Measurements from ENCODE around the gene SERPIND1. TPM values are rescaled to one million over a fixed set of nuclear protein-coding genes. Genes with fewer than 3 reads are reported as not detected.

Gene SERPIND1
- total RNA-seq (under 1 TPM in 4 of 9 donors, not detected in 5; 0.09 to 0.44 (median 0.18) TPM), polyA plus RNA-seq (under 1 TPM; 0.04 to 0.15 TPM)
- long read RNA-seq, donor 1: 0 reads
- long read RNA-seq, donor 2: 0 reads
- long read RNA-seq, donor 3: 0 reads

- WGBS, 4 donors: 80 to 97% (median 95%) methylated on average over 4 of the region's 4 CpGs
- intact Hi-C loops (cut with DNase I): no loop called here
- no peak for ATAC-seq
- Histone ChIP-seq H3K36me3 (peaks cover 0 to 34% (median 5%) of the 10 kb centered on the region in 9 donors), H3K4me3 (no peak within 1 kb of the TSS), H3K4me1 (peaks cover 0 to 24% (median 0%) of the 10 kb centered on the region in 12 donors), H3K9me3 (no peaks in the 10 kb centered on the region), H3K27me3 (no peaks in the 10 kb centered on the region), H3K27ac (no peak within 1 kb of the TSS)
- TF ChIP-seq POLR2A (IDR thresholded peaks at IDR 0.05): no peak
- no peak for TF ChIP-seq CTCF (IDR thresholded peaks at IDR 0.05)
- DNase-seq: no peak
These were observed at the start of gene SERPIND1 for GRCh38 chr22:20773793-20774212. SERPIND1 (plus strand) TSS chr22:20774113; CDS start chr22:20779313, 5,200 bp downstream.

GRCh38 chr22:20724676-20725454 lies 49.0 kb upstream of the SERPIND1 start:
- no peaks in the 10 kb centered on the region for H3K27me3 ChIP-seq
- peaks cover 0 to 8% (median 0%) of the 10 kb centered on the region in 12 donors for H3K4me1 ChIP-seq
- no peak for ATAC-seq
- TF ChIP-seq CTCF (IDR thresholded peaks at IDR 0.05) (no peak), POLR2A (IDR thresholded peaks at IDR 0.05) (no peak)
- peaks cover 0 to 79% (median 70%) of the 10 kb centered on the region in 9 donors for H3K36me3 ChIP-seq
- DNase-seq: no peak
- H3K9me3 ChIP-seq: no peaks in the 10 kb centered on the region
- no peak overlapping the region for H3K4me3 ChIP-seq
- no peak overlapping the region for H3K27ac ChIP-seq
- WGBS, 4 donors: 87 to 99% (median 97%) methylated on average over 7 to 9 of the region's 9 CpGs
- intact Hi-C loops (cut with DNase I): no loop called here

- Histone ChIP-seq H3K9me3 (no peaks in the 10 kb centered on the region), H3K4me3 (no peak overlapping the region), H3K27me3 (no peaks in the 10 kb centered on the region), H3K27ac (no peak overlapping the region), H3K36me3 (peaks cover 0 to 79% (median 68%) of the 10 kb centered on the region in 9 donors), H3K4me1 (peaks cover 0 to 8% (median 0%) of the 10 kb centered on the region in 12 donors)
- TF ChIP-seq CTCF (IDR thresholded peaks at IDR 0.05) (no peak), POLR2A (IDR thresholded peaks at IDR 0.05) (no peak)
- no peak for DNase-seq
- no peak for ATAC-seq
- WGBS, 4 donors: 91 to 93% (median 92%) methylated on average over 11 of the region's 11 CpGs
- intact Hi-C loops (cut with DNase I): no loop called here
These were observed 47.8 kb upstream of the SERPIND1 start for GRCh38 chr22:20725987-20726558.

Measured in heart left ventricle (tissue), 16 donors.